Right lobe of liver (tissue), 4 donors: Measurements from ENCODE around the gene C1QTNF4.

Experiments used
- POLR2A ChIP-seq: fragments of 450-650 bp; IDR thresholded peaks from one replicate; pipeline ENCODE4 v1.6.1; 2017; ENCODE audit warnings: antibody characterized with exemption, mild to moderate bottlenecking
- TF ChIP-seq, protein P1 (sequence below), 4 donors: fragments of 200-600 bp in 3 of 4; fragments of 450-650 bp in 1 of 4; IDR thresholded peaks; one replicate each; pipeline versions ENCODE4 v1.5.1 to v1.8.0; 2016 to 2022; ENCODE audit warnings: antibody characterized with exemption in 4 of 4, mild to moderate bottlenecking in 2 of 4
- donor health status: DM: no; HTN: no; CAD: no.
- donor health status: DM: no; HTN: no; CAD: no.
- donor health status: DM: no; HTN: yes; CAD: no.

GRCh38 chr11:47620836-47621378, 26.7 kb upstream of the C1QTNF4 start:
- no peak for TF ChIP-seq POLR2A
- TF ChIP-seq, protein P1, sequence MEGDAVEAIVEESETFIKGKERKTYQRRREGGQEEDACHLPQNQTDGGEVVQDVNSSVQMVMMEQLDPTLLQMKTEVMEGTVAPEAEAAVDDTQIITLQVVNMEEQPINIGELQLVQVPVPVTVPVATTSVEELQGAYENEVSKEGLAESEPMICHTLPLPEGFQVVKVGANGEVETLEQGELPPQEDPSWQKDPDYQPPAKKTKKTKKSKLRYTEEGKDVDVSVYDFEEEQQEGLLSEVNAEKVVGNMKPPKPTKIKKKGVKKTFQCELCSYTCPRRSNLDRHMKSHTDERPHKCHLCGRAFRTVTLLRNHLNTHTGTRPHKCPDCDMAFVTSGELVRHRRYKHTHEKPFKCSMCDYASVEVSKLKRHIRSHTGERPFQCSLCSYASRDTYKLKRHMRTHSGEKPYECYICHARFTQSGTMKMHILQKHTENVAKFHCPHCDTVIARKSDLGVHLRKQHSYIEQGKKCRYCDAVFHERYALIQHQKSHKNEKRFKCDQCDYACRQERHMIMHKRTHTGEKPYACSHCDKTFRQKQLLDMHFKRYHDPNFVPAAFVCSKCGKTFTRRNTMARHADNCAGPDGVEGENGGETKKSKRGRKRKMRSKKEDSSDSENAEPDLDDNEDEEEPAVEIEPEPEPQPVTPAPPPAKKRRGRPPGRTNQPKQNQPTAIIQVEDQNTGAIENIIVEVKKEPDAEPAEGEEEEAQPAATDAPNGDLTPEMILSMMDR (IDR thresholded peaks at IDR 0.05), result no peak
